Subcutaneous adipose tissue (tissue), 4 donors: ENCODE results near the gene BTBD17. TPM values are rescaled to one million over a fixed set of nuclear protein-coding genes. Genes with fewer than 3 reads are reported as not detected.

Source experiments
- CTCF ChIP-seq: fragments of 450-650 bp; IDR thresholded peaks from one replicate; pipeline ENCODE4 v1.5.1; 2016; ENCODE audit warnings: low read depth, mild to moderate bottlenecking, control low read depth, antibody characterized with exemption, moderate library complexity
- total RNA-seq, 4 donors: library from RNA; depleted of rRNA; stranded (reverse); fragments of >200 nt; gene quantifications; one replicate each; pipeline ENCODE4 v1.1.0, GENCODE V29; 2016

The BTBD17 gene
- total RNA-seq, 4 donors from 2014 or later, result not detected

- no peak for TF ChIP-seq CTCF
These were observed 12.5 kb downstream of the BTBD17 start for GRCh38 chr17:74349120-74349519.

GRCh38 chr17:74347646-74348045, 14.0 kb downstream of the BTBD17 start:
- TF ChIP-seq CTCF, result no peak

- no peak for TF ChIP-seq CTCF
These were observed 16.0 kb downstream of the BTBD17 start for GRCh38 chr17:74345433-74346241.

- TF ChIP-seq CTCF, result no peak
These were observed 17.0 kb downstream of the BTBD17 start for GRCh38 chr17:74344658-74345057.

- no peak for TF ChIP-seq CTCF
These were observed 18.0 kb downstream of the BTBD17 start for GRCh38 chr17:74343526-74344284.

- no peak for TF ChIP-seq CTCF
These were observed 18.5 kb downstream of the BTBD17 start for GRCh38 chr17:74343121-74343520.

GRCh38 chr17:74342224-74342623, 19.4 kb downstream of the BTBD17 start:
- no peak for TF ChIP-seq CTCF
